NCI-H748 treated with DMSO at 0.1 percent for 48 hours (cell line): ENCODE data around the gene ZBTB4.
"Not testable (repeated sequence)": the region's sequence is repeated elsewhere in the genome, so short reads cannot be mapped to it uniquely, and the experiment has no call there.

Source experiments
- DNase-seq: peaks from one replicate; lab custom pipeline; 2025; lab: John Stamatoyannopoulos, UW

The ZBTB4 gene

DNA sequence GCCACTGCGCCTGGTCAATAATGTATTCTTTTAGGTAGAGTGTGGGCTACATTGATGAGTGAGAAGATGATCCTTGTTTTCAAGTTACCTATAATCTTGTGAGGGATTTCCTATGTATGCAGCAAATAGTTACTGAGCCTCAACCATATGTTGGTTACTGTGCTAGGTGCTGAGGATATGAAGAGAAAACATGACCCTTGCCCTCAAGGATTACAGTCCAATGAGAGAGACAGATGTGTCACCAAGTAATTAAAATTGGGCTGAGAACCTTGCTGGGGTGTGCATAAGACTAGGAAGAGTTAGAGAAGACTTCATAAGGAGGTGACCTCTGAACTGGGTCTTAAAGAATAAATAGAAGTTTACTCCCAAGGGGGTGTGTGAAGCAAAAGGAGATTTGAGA is 12.2 kb upstream of the ZBTB4 start:
- DNase-seq, result no peak

DNA sequence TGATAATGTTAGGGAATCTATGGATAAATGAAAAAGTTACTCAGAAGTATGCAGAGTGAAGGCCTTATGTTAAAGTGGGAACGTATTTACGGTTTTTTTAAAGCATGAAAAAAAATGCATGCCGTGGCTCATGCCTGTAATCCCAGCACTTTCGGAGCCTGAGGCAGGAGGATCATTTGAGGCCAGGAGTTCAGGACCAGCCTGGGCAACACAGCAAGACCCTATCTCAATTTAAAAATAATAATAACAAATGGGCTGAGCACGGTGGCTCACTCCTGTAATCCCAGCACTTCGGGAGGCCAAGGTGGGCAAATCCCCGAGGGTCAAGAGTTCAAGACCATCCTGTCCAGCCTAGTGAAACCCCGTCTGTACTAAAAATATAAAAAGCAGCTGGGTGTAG is 10.7 kb upstream of the ZBTB4 start:
- DNase-seq, result no peak

- no peak for DNase-seq
Measured at GRCh38 chr17:7486181-7486580, 6.8 kb upstream of the ZBTB4 start.

DNA sequence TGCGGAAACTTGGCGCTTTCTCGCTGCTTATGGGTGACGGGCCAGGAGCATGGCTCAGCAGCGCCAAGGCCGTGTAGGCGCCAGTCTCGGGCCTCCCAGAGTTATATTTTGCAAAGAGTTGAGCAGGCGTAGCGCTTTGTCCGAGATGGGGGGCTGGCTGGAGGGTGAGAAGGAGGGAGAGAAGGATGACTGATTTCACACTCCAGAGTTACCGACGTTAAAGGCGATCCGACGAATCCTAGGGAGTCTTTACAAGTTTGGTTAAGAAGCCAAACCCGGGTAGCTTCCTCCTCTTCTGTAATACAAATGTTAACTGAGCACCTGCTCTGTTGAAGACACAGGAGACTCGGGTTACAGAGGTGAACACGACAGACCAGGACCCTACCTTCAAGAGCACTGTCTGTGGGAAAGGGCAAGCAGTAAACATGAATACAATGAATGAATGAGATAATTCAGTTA is 5.5 kb upstream of the ZBTB4 start:
- peak; percentile 50 for DNase-seq

- DNase-seq, result peak; percentile 97
Measured at GRCh38 chr17:7484067-7484918, 4.9 kb upstream of the ZBTB4 start, which contains the start of gene POLR2A. TSS of gene POLR2A (plus strand) at chr17:7484366.

DNA sequence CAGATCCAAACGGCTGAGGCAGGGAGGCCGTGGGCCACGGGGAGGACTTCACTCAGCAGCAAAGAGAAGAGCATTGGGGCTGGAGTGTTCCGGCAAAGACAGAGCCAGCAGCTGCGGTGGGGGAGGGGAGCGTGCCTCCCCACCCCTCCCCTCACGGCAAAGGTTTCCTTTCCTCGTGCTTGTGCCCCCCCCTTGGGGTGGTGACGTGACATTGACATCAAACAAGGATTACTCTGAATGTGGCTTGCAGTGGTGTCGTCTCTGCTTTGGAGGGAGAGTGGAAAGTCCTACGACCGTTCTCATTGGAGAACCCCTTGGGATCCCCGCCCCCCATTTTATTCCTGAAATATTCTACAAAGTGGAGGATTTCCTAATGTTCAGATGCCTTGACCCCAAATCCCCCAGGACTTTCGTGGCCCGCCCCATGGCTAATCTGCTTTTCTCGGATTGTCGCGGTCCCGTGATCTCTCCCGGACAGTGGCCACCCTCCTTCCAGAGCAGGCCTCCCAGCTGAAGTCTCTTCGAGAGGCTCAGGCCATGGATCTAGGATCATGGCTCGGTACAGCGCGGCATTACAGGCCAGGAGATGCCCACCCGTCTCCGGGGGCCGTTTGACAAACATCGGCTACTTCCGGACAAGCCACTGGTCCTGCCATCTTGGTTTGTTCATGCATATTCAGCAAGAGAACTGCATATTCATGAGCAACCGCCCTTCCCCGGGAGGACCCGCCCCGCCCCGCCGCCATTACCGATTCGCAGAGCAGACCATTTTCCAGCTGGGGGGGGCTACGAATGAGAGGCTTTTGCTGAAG is 4.0 kb upstream of the ZBTB4 start:
- DNase-seq, result peak; percentile 97

DNA sequence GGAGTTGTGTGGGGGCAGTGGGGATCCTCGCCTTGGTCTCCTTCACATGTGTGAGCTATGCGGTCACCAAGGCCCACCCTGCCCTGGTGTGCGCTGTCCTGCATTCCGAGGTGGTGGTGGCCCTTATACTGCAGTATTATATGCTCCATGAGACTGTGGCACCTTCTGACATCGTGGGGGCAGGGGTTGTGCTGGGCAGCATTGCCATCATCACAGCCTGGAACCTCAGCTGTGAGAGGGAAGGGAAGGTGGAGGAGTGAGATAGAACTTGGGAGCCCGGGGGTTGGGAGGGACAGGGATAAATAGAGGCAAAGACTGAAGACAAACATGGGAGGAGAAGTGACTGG is 3.3 kb upstream of the ZBTB4 start:
- not testable (repeated sequence) for DNase-seq

GRCh38 chr17:7481842-7482741 is 2.7 kb upstream of the ZBTB4 start:
- not testable (repeated sequence) for DNase-seq

- DNase-seq, result not testable (repeated sequence)
Measured at GRCh38 chr17:7481275-7481674, 1.8 kb upstream of the ZBTB4 start, which contains the start of gene SLC35G6. TSS of gene SLC35G6 (plus strand) at chr17:7481446. CDS start at chr17:7481517, 71 bp downstream.

DNA sequence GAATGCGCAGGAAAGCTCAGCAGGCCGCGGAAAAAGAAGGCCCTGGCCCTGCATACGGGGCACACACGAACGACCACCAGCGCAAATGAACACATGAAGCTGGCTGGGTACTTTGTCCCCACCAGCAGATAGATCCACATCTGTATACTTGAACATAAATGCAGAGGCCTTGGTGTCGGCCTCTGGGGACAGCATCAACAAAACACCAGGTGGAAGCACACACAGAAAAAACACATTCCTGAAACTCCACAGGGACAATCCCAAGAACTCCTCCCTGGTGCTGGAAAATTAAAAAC is 606 bp upstream of the ZBTB4 start:
- no peak for DNase-seq

- no peak for DNase-seq
Measured at GRCh38 chr17:7478276-7479212, 887 bp downstream of the ZBTB4 start.

GRCh38 chr17:7477392-7478275 is 1.8 kb downstream of the ZBTB4 start:
- DNase-seq, result no peak

DNA sequence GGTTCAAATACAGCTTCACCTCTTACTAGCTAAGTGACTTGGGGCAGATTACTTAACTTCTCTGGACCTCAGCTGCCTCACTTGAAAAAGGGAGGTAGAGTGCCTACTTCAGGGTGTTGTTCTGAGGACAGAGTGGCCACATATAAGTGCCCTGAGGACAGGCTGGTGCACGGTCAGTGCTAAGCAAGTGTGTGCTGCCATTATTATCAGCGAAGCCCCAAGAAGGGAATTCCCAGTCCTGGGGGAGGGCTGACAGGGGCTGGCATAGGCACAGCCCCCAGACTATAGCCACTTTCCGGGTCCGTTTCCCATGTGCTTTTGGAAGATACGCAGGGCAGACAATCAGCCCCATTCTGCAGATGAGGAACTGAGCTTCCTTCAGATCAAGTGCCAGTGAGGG is 2.5 kb downstream of the ZBTB4 start:
- DNase-seq, result no peak

GRCh38 chr17:7476494-7476893 is 2.9 kb downstream of the ZBTB4 start:
- no peak for DNase-seq

- no peak for DNase-seq
Measured at GRCh38 chr17:7475764-7476422, 3.5 kb downstream of the ZBTB4 start.

GRCh38 chr17:7474767-7475166 is 4.7 kb downstream of the ZBTB4 start:
- DNase-seq, result not testable (repeated sequence)

DNA sequence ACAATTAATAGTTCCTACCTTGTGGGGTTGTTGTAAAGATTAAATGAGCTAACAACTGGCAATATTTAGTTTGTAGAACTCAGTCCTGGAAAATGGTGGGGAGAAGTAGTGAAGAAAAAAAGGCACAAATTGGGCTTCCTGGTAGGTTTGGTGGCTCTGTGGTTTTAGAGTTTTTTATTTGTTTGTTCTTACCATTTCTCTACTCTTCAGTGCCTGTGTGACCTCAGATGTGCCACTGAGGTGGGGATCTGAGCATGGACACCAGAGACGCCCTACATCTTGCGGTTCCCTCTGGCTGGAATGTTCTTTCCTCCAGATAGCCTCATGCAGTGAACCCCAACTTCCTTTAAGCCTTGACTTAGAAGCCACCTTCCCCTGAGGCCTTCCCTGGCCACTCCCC is 7.7 kb downstream of the ZBTB4 start:
- no peak for DNase-seq

DNA sequence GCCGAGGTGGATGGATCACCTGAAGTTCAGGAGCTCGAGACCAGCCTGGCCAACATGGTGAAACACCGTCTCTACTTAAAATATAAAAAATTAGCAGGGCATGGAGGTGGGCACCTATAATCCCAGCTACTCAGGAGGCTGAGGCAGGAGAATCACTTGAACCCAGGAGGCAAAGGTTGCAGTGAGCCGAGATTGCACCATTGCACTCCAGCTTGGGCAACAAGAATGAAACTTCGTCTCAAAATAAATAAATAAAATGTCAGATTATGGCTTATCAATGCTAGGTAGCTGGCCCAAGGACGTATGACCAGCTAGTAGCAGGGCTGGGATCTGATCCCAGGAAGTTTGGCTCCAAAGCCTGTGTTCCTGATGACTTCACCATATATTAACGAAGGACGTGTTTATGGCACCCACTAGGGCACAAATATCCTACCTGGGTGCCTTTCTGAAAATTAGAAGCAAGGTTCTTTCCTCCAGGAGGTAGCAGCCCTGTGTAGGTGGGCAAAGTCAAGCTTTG is 8.9 kb downstream of the ZBTB4 start:
- not testable (repeated sequence) for DNase-seq

- DNase-seq, result not testable (repeated sequence)
Measured at GRCh38 chr17:7469843-7470242, 9.6 kb downstream of the ZBTB4 start.
